Muscle layer of colon (tissue), 2 donors: ENCODE measurements around the gene SLC39A3.

Experiments
- H3K27ac ChIP-seq: one replicate; pipeline ENCODE4 v1.7.0; 2013; ENCODE audit warnings: low read depth, mild to moderate bottlenecking, low read length, moderate library complexity
- H3K27me3 ChIP-seq, 2 donors: one replicate each; pipeline ENCODE4 v1.7.0; 2013; ENCODE audit warnings: low read length in 2 of 2, mild to moderate bottlenecking in 2 of 2; ENCODE audit not compliant: insufficient read depth in 2 of 2, control insufficient read depth in 1 of 2
- H3K36me3 ChIP-seq: one replicate; pipeline ENCODE4 v1.7.0; 2013; ENCODE audit warnings: mild to moderate bottlenecking, low read length; ENCODE audit not compliant: insufficient read depth
- H3K4me1 ChIP-seq: one replicate; pipeline ENCODE4 v1.7.0; 2013; ENCODE audit warnings: mild to moderate bottlenecking, low read length; ENCODE audit not compliant: insufficient read depth
- H3K4me3 ChIP-seq, 2 donors: one replicate each; pipeline ENCODE4 v1.7.0; 2013; ENCODE audit warnings: low read length in 2 of 2, low read depth in 1 of 2, mild to moderate bottlenecking in 1 of 2, moderate library complexity in 1 of 2
- H3K9ac ChIP-seq: one replicate; pipeline ENCODE4 v1.7.0; 2013; ENCODE audit warnings: low read length
- H3K9me3 ChIP-seq: one replicate; pipeline ENCODE4 v1.7.0; 2013; ENCODE audit warnings: mild to moderate bottlenecking, low read length
- donor health status: abdominal sarcoma.
- donor health status: Adenocarcinoma of cecum.

The SLC39A3 gene

GRCh38 chr19:2734589-2735288 is 5.1 kb downstream of the SLC39A3 start:
- peaks cover 18% of the 10 kb centered on the region for H3K36me3 ChIP-seq
- no peak overlapping the region for H3K27ac ChIP-seq
- H3K4me1 ChIP-seq: peaks cover 11% of the 10 kb centered on the region
- H3K9me3 ChIP-seq: no peaks in the 10 kb centered on the region
- no peak overlapping the region for H3K9ac ChIP-seq
- no peak overlapping the region for H3K4me3 ChIP-seq
- H3K27me3 ChIP-seq: no peaks in the 10 kb centered on the region

DNA sequence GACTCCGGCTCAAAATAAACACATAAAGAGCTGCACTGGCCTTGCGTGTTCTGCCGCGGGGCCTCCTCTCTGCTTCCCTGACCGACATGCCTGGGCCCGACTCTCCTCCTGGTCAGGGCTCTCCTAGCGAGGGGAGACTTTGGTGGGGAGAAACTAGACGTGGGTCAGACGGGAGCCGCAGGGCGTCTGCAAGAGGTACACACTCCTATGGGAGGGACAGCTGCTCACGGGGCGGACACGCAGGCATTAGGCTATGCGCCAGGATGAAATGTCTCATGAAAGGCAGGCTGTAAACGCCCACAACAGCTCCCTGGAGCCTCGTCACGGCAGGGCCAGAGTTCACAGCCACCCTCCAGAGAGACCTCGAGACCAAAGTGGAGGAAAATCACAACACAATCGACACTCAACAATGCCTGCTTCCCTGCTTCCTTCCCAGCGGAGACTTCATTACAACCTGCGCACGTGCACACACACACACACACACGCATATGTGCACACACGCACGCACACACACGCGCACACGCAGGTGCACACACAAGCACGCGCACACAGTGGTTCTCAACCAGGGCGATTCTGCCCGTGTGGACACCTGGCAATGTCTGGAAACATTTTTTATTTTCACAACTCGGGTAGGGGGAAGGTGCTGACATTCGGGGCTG is 5.8 kb downstream of the SLC39A3 start:
- Histone ChIP-seq H3K4me3 (no peak overlapping the region), H3K9me3 (no peaks in the 10 kb centered on the region), H3K4me1 (peaks cover 7% of the 10 kb centered on the region), H3K27ac (no peak overlapping the region), H3K9ac (no peak overlapping the region), H3K36me3 (peaks cover 18% of the 10 kb centered on the region), H3K27me3 (no peaks in the 10 kb centered on the region)

- H3K9ac ChIP-seq: no peak overlapping the region
- no peak overlapping the region for H3K27ac ChIP-seq
- no peak overlapping the region for H3K4me3 ChIP-seq
- peaks cover 0 to 4% of the 10 kb centered on the region in 2 donors for H3K27me3 ChIP-seq
- H3K4me1 ChIP-seq: no peaks in the 10 kb centered on the region
- peaks cover 18% of the 10 kb centered on the region for H3K36me3 ChIP-seq
- H3K9me3 ChIP-seq: no peaks in the 10 kb centered on the region
Observed at GRCh38 chr19:2732883-2733282, 6.9 kb downstream of the SLC39A3 start.

DNA sequence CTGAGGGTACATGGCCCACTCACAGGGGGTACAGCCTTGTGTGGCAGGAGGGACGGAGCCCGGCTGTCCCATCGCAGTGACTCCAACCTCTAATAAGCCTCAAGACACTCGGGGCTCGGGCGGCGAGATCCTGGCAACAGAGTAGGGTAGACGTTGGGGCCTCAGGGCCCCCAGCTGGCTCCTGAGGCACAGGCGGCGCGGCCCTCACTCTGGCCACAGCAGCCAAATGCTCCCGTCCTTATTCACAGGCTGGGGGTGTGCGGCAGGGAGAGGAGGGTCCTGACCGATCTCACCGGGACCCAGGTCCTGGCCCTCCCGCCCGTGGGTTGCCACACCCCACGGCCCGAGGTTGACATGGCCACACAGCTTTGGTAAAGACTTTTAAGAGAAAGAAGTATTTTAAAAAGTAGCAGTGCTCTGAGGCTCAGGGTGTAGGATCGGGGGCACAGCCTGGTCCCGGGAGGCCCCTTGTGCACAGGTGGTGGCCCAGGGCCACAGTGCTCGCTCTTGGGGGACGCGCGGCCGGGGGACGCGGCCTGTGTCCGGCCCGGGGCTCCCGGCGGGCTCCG is 7.6 kb downstream of the SLC39A3 start:
- no peaks in the 10 kb centered on the region for H3K9me3 ChIP-seq
- H3K36me3 ChIP-seq: peaks cover 18% of the 10 kb centered on the region
- no peak overlapping the region for H3K4me3 ChIP-seq
- H3K4me1 ChIP-seq: no peaks in the 10 kb centered on the region
- no peak overlapping the region for H3K27ac ChIP-seq
- H3K27me3 ChIP-seq: peaks cover 0 to 10% of the 10 kb centered on the region in 2 donors
- no peak overlapping the region for H3K9ac ChIP-seq

DNA sequence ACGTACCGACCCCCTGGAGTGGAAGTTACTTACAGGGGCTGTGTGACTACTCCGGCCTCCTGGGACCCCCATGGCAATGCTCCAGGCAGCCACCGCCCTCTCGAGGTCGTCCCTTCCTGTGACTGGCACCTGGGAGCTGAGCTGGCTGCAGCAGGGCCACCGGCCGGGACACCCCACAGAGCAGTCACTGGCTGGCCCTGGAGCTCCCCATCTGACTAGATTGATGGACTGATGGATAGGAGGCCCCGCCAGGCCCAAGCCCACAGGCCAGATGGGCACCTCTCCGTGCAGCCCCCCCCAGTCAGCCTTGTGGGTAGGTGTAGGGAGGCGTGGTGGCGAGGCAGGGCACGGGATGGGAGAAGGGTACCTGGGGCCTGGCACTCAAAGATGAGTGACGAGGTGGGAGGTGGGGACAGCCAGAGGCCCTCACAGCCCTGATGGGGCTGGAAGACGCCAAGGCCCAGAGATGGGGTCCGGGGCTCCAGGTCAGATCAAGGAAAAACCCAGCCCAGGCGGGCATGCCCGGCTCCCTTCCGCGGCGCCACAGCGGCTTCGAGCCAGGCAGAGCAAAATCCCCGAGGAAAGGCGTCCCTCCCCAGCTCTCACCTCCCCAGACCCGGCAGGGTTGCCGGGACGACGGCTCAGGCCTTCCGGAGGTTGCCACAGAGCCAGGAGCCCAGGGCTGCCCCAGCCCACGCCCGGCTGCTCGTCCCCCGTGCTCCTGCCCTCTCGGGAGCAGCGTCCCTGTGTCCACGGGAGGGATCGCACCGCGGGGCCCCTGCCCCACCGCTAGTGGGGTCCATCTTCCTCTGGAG is 8.4 kb downstream of the SLC39A3 start:
- Histone ChIP-seq H3K9me3 (no peaks in the 10 kb centered on the region), H3K27ac (no peak overlapping the region), H3K36me3 (peaks cover 12% of the 10 kb centered on the region), H3K4me1 (no peaks in the 10 kb centered on the region), H3K4me3 (no peak overlapping the region), H3K9ac (no peak overlapping the region), H3K27me3 (peaks cover 0 to 19% of the 10 kb centered on the region in 2 donors)

- Histone ChIP-seq H3K9me3 (no peaks in the 10 kb centered on the region), H3K4me3 (no peak overlapping the region), H3K27ac (no peak overlapping the region), H3K4me1 (no peaks in the 10 kb centered on the region), H3K36me3 (no peaks in the 10 kb centered on the region), H3K27me3 (peaks cover 0 to 28% of the 10 kb centered on the region in 2 donors), H3K9ac (no peak overlapping the region)
Observed at GRCh38 chr19:2729943-2730818, 9.6 kb downstream of the SLC39A3 start.

DNA sequence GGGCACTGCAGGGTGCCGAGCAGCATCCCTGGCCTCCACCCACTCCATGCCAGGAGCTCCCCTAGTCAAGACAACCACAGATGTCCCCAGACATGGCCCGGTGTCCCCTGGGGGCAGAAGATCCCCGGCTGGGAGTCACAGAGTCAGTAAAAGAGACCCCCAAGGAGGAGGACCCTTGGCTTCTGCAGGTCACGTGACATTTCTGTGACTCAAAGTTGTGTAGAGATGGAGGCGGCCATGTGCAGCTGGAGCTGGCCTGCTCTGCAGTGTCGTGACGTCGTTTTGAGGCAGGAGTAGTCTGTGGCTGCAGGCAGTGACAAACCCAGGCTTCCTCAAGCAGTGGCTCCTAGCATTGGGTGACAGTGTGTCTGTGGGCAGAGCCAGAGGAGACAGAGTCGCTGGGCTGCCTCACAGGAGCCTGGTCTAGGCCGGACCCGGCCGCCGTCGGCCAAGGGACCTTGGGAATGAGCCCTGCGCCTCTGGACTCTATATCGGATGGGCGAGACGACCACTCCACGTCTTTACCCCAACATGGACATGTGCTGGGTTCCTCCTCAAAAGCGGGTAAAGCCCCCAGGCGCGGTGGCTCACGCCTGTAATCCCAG is 10.9 kb downstream of the SLC39A3 start:
- Histone ChIP-seq H3K27ac (no peak overlapping the region), H3K4me1 (no peaks in the 10 kb centered on the region), H3K9ac (no peak overlapping the region), H3K4me3 (no peak overlapping the region), H3K27me3 (peaks cover 0 to 28% of the 10 kb centered on the region in 2 donors), H3K9me3 (no peaks in the 10 kb centered on the region), H3K36me3 (no peaks in the 10 kb centered on the region)

DNA sequence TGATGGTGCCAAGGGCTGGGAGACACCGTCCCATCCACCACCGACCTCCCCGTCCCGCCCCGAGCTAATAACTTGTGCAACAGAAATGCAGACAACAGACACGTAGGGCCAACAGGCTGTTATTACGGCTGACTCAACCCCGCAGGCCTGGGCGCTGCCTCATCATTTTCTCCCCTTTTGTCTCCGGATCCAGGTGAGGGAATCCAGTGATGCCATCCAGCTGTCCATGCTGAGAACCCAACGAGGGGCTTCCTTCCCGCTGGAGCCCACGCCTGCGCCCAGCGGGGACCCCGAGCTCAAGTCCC is 12.2 kb downstream of the SLC39A3 start:
- no peak overlapping the region for H3K27ac ChIP-seq

GRCh38 chr19:2726904-2727639 is 12.7 kb downstream of the SLC39A3 start:
- H3K9me3 ChIP-seq: no peaks in the 10 kb centered on the region
- H3K36me3 ChIP-seq: no peaks in the 10 kb centered on the region
- peaks cover 14% of the 10 kb centered on the region for H3K4me1 ChIP-seq
- no peak overlapping the region for H3K4me3 ChIP-seq
- H3K9ac ChIP-seq: no peak overlapping the region
- peaks cover 1 to 31% of the 10 kb centered on the region in 2 donors for H3K27me3 ChIP-seq
- H3K27ac ChIP-seq: no peak overlapping the region

More for the DNA sequence above, 12.2 kb downstream of the SLC39A3 start:
- H3K4me1 ChIP-seq: peaks cover 10% of the 10 kb centered on the region
- no peak overlapping the region for H3K9ac ChIP-seq
- H3K9me3 ChIP-seq: no peaks in the 10 kb centered on the region
- H3K36me3 ChIP-seq: no peaks in the 10 kb centered on the region
- peaks cover 0 to 28% of the 10 kb centered on the region in 2 donors for H3K27me3 ChIP-seq
- no peak overlapping the region for H3K4me3 ChIP-seq
